Stimulated activated CD8-positive, alpha-beta memory T cell treated with anti-CD3 and anti-CD28 coated beads, Interleukin-4, amount 100 ng/mL, for 4 hours (primary cell): ENCODE data around the gene PLCXD3.

Experiments
- DNase-seq, 2 donors: peaks; one replicate each; pipeline ENCODE4 v3.0.0-alpha.2; 2020; ENCODE audit warnings: low read depth in 2 of 2, low spot score in 1 of 2

PLCXD3 gene

GRCh38 chr5:41415242-41415641, 95.2 kb downstream of the PLCXD3 start:
- no peak for DNase-seq

GRCh38 chr5:41414598-41414997, 95.8 kb downstream of the PLCXD3 start:
- no peak for DNase-seq

- DNase-seq: no peak
Observed at GRCh38 chr5:41413074-41413473, 97.3 kb downstream of the PLCXD3 start.

- DNase-seq: no peak
Observed at GRCh38 chr5:41412496-41412895, 97.9 kb downstream of the PLCXD3 start.

- no peak for DNase-seq
Observed at GRCh38 chr5:41410737-41411136, 99.7 kb downstream of the PLCXD3 start.

GRCh38 chr5:41410307-41410706, 100.1 kb downstream of the PLCXD3 start:
- DNase-seq: no peak

GRCh38 chr5:41408676-41409443, 101.5 kb downstream of the PLCXD3 start:
- no peak for DNase-seq

- DNase-seq: no peak
Observed at GRCh38 chr5:41406936-41407335, 103.5 kb downstream of the PLCXD3 start.

- DNase-seq: no peak
Observed at GRCh38 chr5:41406424-41406823, 104.0 kb downstream of the PLCXD3 start.

- no peak for DNase-seq
Observed at GRCh38 chr5:41404757-41405156, 105.6 kb downstream of the PLCXD3 start.

GRCh38 chr5:41403846-41404245, 106.6 kb downstream of the PLCXD3 start:
- no peak for DNase-seq

GRCh38 chr5:41402845-41403244, 107.6 kb downstream of the PLCXD3 start:
- DNase-seq: no peak

GRCh38 chr5:41399839-41400238, 110.6 kb downstream of the PLCXD3 start:
- no peak for DNase-seq

- DNase-seq: no peak
Observed at GRCh38 chr5:41392016-41392415, 118.4 kb downstream of the PLCXD3 start.

- no peak for DNase-seq
Observed at GRCh38 chr5:41374631-41375030, 135.8 kb downstream of the PLCXD3 start.

- no peak for DNase-seq
Observed at GRCh38 chr5:41373230-41373629, 137.2 kb downstream of the PLCXD3 start.

GRCh38 chr5:41371738-41372137, 138.7 kb downstream of the PLCXD3 start:
- no peak for DNase-seq

GRCh38 chr5:41370482-41370881, 139.9 kb downstream of the PLCXD3 start:
- no peak for DNase-seq

- DNase-seq: no peak
Observed at GRCh38 chr5:41369799-41370198, 140.6 kb downstream of the PLCXD3 start.

GRCh38 chr5:41368158-41368557, 142.2 kb downstream of the PLCXD3 start:
- no peak for DNase-seq

GRCh38 chr5:41365369-41365768, 145.0 kb downstream of the PLCXD3 start:
- no peak for DNase-seq

GRCh38 chr5:41364346-41364745, 146.1 kb downstream of the PLCXD3 start:
- DNase-seq: no peak

GRCh38 chr5:41363343-41363986, 146.9 kb downstream of the PLCXD3 start:
- DNase-seq: no peak
